Activated CD4-positive, alpha-beta memory T cell treated with anti-CD3 and anti-CD28 coated beads, Interleukin-2, amount 10 ng/mL, durations not matched to agents 7 days and 5 days (primary cell): ENCODE measurements around the gene PELI2. TPM values are rescaled to one million over a fixed set of nuclear protein-coding genes. Genes with fewer than 3 reads are reported as not detected.
"Not testable (repeated sequence)": the region's sequence is repeated elsewhere in the genome, so short reads cannot be mapped to it uniquely, and the experiment has no call there.

ENCODE experiments used
- CTCF ChIA-PET: fragments of 350-600 bp; sonication (Branson Sonifier 250); formaldehyde crosslinking; loops from one replicate; lab custom pipeline; 2021; ENCODE audit warnings: antibody characterized with exemption, inconsistent platforms; lab: Charles Lee
- POLR2A ChIA-PET: fragments of 350-600 bp; sonication (Branson Sonifier 250); formaldehyde crosslinking; loops from one replicate; lab custom pipeline; 2021; ENCODE audit warnings: antibody characterized with exemption; lab: Charles Lee
- DNase-seq: peaks from one replicate; pipeline ENCODE4 v3.0.0-alpha.2; 2020
- H3K27ac Mint-ChIP-seq: one replicate; pipeline ENCODE4 v1.8.0; 2021; ENCODE audit warnings: mild to moderate bottlenecking, mixed read lengths
- H3K27me3 Mint-ChIP-seq: one replicate; pipeline ENCODE4 v1.8.0; 2021; ENCODE audit warnings: mixed read lengths
- H3K36me3 Mint-ChIP-seq: one replicate; pipeline ENCODE4 v1.8.0; 2021; ENCODE audit warnings: low read depth, mixed read lengths
- H3K4me1 Mint-ChIP-seq: one replicate; pipeline ENCODE4 v1.8.0; 2021; ENCODE audit warnings: mixed read lengths
- H3K4me3 Mint-ChIP-seq: one replicate; pipeline ENCODE4 v1.8.0; 2021; ENCODE audit warnings: mild to moderate bottlenecking, mixed read lengths
- H3K9me3 Mint-ChIP-seq: one replicate; pipeline ENCODE4 v1.8.0; 2021; ENCODE audit warnings: mixed read lengths
- total RNA-seq, 2 experiments: library from RNA; stranded (reverse); gene quantifications; one replicate each; pipeline ENCODE4 v1.2.3, GENCODE V29; 2021

The PELI2 gene
- total RNA-seq, 2 experiments from 2014 or later: 5.5 to 7.1 TPM

GRCh38 chr14:56153267-56153666, 35.1 kb downstream of the PELI2 start:
- CTCF ChIA-PET: no interaction called here

GRCh38 chr14:56154321-56154720, 36.1 kb downstream of the PELI2 start:
- POLR2A ChIA-PET: no interaction called here
- no peak for DNase-seq
- no peaks in the 10 kb centered on the region for H3K9me3 Mint-ChIP-seq
- H3K36me3 Mint-ChIP-seq: no peaks in the 10 kb centered on the region
- no peak overlapping the region for H3K4me3 Mint-ChIP-seq
- CTCF ChIA-PET: no interaction called here
- H3K4me1 Mint-ChIP-seq: peaks cover 4% of the 10 kb centered on the region
- no peak overlapping the region for H3K27ac Mint-ChIP-seq
- H3K27me3 Mint-ChIP-seq: no peaks in the 10 kb centered on the region

More at GRCh38 chr14:56153267-56153666, 35.1 kb downstream of the PELI2 start:
- no peaks in the 10 kb centered on the region for H3K36me3 Mint-ChIP-seq
- H3K27ac Mint-ChIP-seq: no peak overlapping the region
- POLR2A ChIA-PET: no interaction called here
- no peak for DNase-seq
- no peaks in the 10 kb centered on the region for H3K9me3 Mint-ChIP-seq
- H3K4me1 Mint-ChIP-seq: peaks cover 9% of the 10 kb centered on the region
- H3K27me3 Mint-ChIP-seq: no peaks in the 10 kb centered on the region
- no peak overlapping the region for H3K4me3 Mint-ChIP-seq

GRCh38 chr14:56156096-56156495, 37.9 kb downstream of the PELI2 start:
- Mint-ChIP-seq H3K4me1 (peaks cover 1% of the 10 kb centered on the region), H3K9me3 (no peaks in the 10 kb centered on the region), H3K36me3 (no peaks in the 10 kb centered on the region), H3K27ac (no peak overlapping the region), H3K27me3 (no peaks in the 10 kb centered on the region), H3K4me3 (no peak overlapping the region)
- no peak for DNase-seq
- ChIA-PET CTCF (no interaction called here), POLR2A (no interaction called here)

- no peak for DNase-seq
- ChIA-PET POLR2A (no interaction called here), CTCF (interaction anchor here (1.3 kb wide), 1 partner anchor 19 kb away, joined by 3 read pairs; no protein-coding TSS in a partner anchor)
- Mint-ChIP-seq H3K4me3 (no peak overlapping the region), H3K27ac (no peak overlapping the region), H3K36me3 (no peaks in the 10 kb centered on the region), H3K4me1 (peaks cover 2% of the 10 kb centered on the region), H3K27me3 (no peaks in the 10 kb centered on the region), H3K9me3 (peaks cover 11% of the 10 kb centered on the region)
Observed at GRCh38 chr14:56159066-56159465, 40.9 kb downstream of the PELI2 start.

GRCh38 chr14:56160088-56160487, 41.9 kb downstream of the PELI2 start:
- CTCF ChIA-PET: interaction anchor here (1.3 kb wide), 1 partner anchor 18 kb away, joined by 3 read pairs; no protein-coding TSS in a partner anchor
- H3K27ac Mint-ChIP-seq: no peak overlapping the region

GRCh38 chr14:56161658-56162057, 43.4 kb downstream of the PELI2 start:
- Mint-ChIP-seq H3K27ac (no peak overlapping the region), H3K4me1 (peaks cover 2% of the 10 kb centered on the region), H3K36me3 (peaks cover 7% of the 10 kb centered on the region), H3K27me3 (no peaks in the 10 kb centered on the region), H3K4me3 (no peak overlapping the region), H3K9me3 (peaks cover 21% of the 10 kb centered on the region)
- CTCF ChIA-PET: no interaction called here
- no peak for DNase-seq
- POLR2A ChIA-PET: no interaction called here

More at GRCh38 chr14:56160088-56160487, 41.9 kb downstream of the PELI2 start:
- Mint-ChIP-seq H3K9me3 (peaks cover 13% of the 10 kb centered on the region), H3K36me3 (no peaks in the 10 kb centered on the region), H3K27me3 (no peaks in the 10 kb centered on the region), H3K4me3 (no peak overlapping the region), H3K4me1 (peaks cover 2% of the 10 kb centered on the region)
- no peak for DNase-seq
- POLR2A ChIA-PET: no interaction called here

- Mint-ChIP-seq H3K9me3 (peaks cover 26% of the 10 kb centered on the region), H3K4me1 (peaks cover 2% of the 10 kb centered on the region), H3K36me3 (peaks cover 7% of the 10 kb centered on the region), H3K27ac (no peak overlapping the region), H3K27me3 (no peaks in the 10 kb centered on the region), H3K4me3 (no peak overlapping the region)
- ChIA-PET CTCF (no interaction called here), POLR2A (no interaction called here)
- no peak for DNase-seq
Observed at GRCh38 chr14:56162476-56162875, 44.3 kb downstream of the PELI2 start.

- H3K27ac Mint-ChIP-seq, H3K27me3 Mint-ChIP-seq, H3K4me1 Mint-ChIP-seq, POLR2A ChIA-PET, H3K4me3 Mint-ChIP-seq, H3K36me3 Mint-ChIP-seq, DNase-seq, CTCF ChIA-PET: not testable (repeated sequence)
- H3K9me3 Mint-ChIP-seq: peaks cover 28% of the 10 kb centered on the region
Observed at GRCh38 chr14:56166579-56166978, 48.4 kb downstream of the PELI2 start.

GRCh38 chr14:56168007-56168616, 49.9 kb downstream of the PELI2 start:
- H3K36me3 Mint-ChIP-seq: peaks cover 9% of the 10 kb centered on the region
- no peak overlapping the region for H3K4me3 Mint-ChIP-seq

GRCh38 chr14:56170028-56170427, 51.8 kb downstream of the PELI2 start:
- Mint-ChIP-seq H3K27me3 (no peaks in the 10 kb centered on the region), H3K4me3 (no peak overlapping the region), H3K36me3 (peaks cover 12% of the 10 kb centered on the region), H3K4me1 (peaks cover 31% of the 10 kb centered on the region), H3K9me3 (peaks cover 15% of the 10 kb centered on the region), H3K27ac (no peak overlapping the region)
- CTCF ChIA-PET: no interaction called here
- POLR2A ChIA-PET: no interaction called here
- no peak for DNase-seq

More at GRCh38 chr14:56168007-56168616, 49.9 kb downstream of the PELI2 start:
- Mint-ChIP-seq H3K4me1 (peaks cover 21% of the 10 kb centered on the region), H3K9me3 (peaks cover 20% of the 10 kb centered on the region), H3K27ac (no peak overlapping the region), H3K27me3 (no peaks in the 10 kb centered on the region)
- CTCF ChIA-PET: no interaction called here
- POLR2A ChIA-PET: no interaction called here
- no peak for DNase-seq

GRCh38 chr14:56170877-56171422, 52.7 kb downstream of the PELI2 start:
- POLR2A ChIA-PET: no interaction called here
- peaks cover 9% of the 10 kb centered on the region for H3K36me3 Mint-ChIP-seq
- H3K4me1 Mint-ChIP-seq: peaks cover 31% of the 10 kb centered on the region
- H3K4me3 Mint-ChIP-seq: no peak overlapping the region
- DNase-seq: no peak
- no peak overlapping the region for H3K27ac Mint-ChIP-seq
- peaks cover 12% of the 10 kb centered on the region for H3K9me3 Mint-ChIP-seq
- no peaks in the 10 kb centered on the region for H3K27me3 Mint-ChIP-seq
- CTCF ChIA-PET: no interaction called here

GRCh38 chr14:56172074-56172473, 53.9 kb downstream of the PELI2 start:
- ChIA-PET POLR2A (no interaction called here), CTCF (no interaction called here)
- Mint-ChIP-seq H3K4me1 (peaks cover 31% of the 10 kb centered on the region), H3K27me3 (no peaks in the 10 kb centered on the region), H3K4me3 (peak overlapping the region; percentile 44), H3K36me3 (peaks cover 5% of the 10 kb centered on the region), H3K9me3 (peaks cover 5% of the 10 kb centered on the region), H3K27ac (peak overlapping the region; percentile 73)
- DNase-seq: no peak

- peaks cover 5% of the 10 kb centered on the region for H3K36me3 Mint-ChIP-seq
- peaks cover 1% of the 10 kb centered on the region for H3K9me3 Mint-ChIP-seq
- peaks cover 31% of the 10 kb centered on the region for H3K4me1 Mint-ChIP-seq
- ChIA-PET CTCF (no interaction called here), POLR2A (no interaction called here)
- no peaks in the 10 kb centered on the region for H3K27me3 Mint-ChIP-seq
- DNase-seq: no peak
- H3K4me3 Mint-ChIP-seq: peak overlapping the region; percentile 44
- peak overlapping the region; percentile 73 for H3K27ac Mint-ChIP-seq
Observed at GRCh38 chr14:56172571-56172971, 54.4 kb downstream of the PELI2 start.
